HG03442 (cell line): ENCODE results near the gene ENKUR.
"Not testable (repeated sequence)": the region's sequence is repeated elsewhere in the genome, so short reads cannot be mapped to it uniquely, and the experiment has no call there.

Source experiments
- ATAC-seq: cut with Tn5 transposase; IDR thresholded peaks from one replicate; pipeline ENCODE4 v1.9.1; 2021; ENCODE audit warnings: mild to moderate bottlenecking, moderate library complexity; ENCODE audit not compliant: unreplicated experiment

Gene ENKUR

GRCh38 chr10:24979685-24980084 lies 36.3 kb downstream of the ENKUR start:
- ATAC-seq = no peak

- no peak for ATAC-seq
Observed at GRCh38 chr10:24974976-24975375, 41.0 kb downstream of the ENKUR start.

GRCh38 chr10:24973163-24973562 lies 42.8 kb downstream of the ENKUR start:
- no peak for ATAC-seq

- ATAC-seq = no peak
Observed at GRCh38 chr10:24971374-24971773, 44.6 kb downstream of the ENKUR start.

GRCh38 chr10:24969841-24970281 lies 46.1 kb downstream of the ENKUR start:
- ATAC-seq = no peak

- ATAC-seq = not testable (repeated sequence)
Observed at GRCh38 chr10:24968951-24969350, 47.0 kb downstream of the ENKUR start.

GRCh38 chr10:24968349-24968748 lies 47.6 kb downstream of the ENKUR start:
- ATAC-seq = no peak

GRCh38 chr10:24966962-24967481 lies 48.9 kb downstream of the ENKUR start:
- no peak for ATAC-seq

GRCh38 chr10:24965051-24965450 lies 50.9 kb downstream of the ENKUR start:
- no peak for ATAC-seq

- no peak for ATAC-seq
Observed at GRCh38 chr10:24963521-24964041, 52.4 kb downstream of the ENKUR start.

- no peak for ATAC-seq
Observed at GRCh38 chr10:24962995-24963394, 53.0 kb downstream of the ENKUR start.

GRCh38 chr10:24961582-24961981 lies 54.4 kb downstream of the ENKUR start:
- ATAC-seq = no peak

GRCh38 chr10:24959382-24959730 lies 56.6 kb downstream of the ENKUR start:
- no peak for ATAC-seq

- ATAC-seq = no peak
Observed at GRCh38 chr10:24958721-24959381, 57.1 kb downstream of the ENKUR start.

- ATAC-seq = no peak
Observed at GRCh38 chr10:24958091-24958720, 57.8 kb downstream of the ENKUR start.

GRCh38 chr10:24957624-24958051 lies 58.3 kb downstream of the ENKUR start:
- ATAC-seq = not testable (repeated sequence)

- no peak for ATAC-seq
Observed at GRCh38 chr10:24953675-24954074, 62.3 kb downstream of the ENKUR start.

- peak; percentile 77 for ATAC-seq
Observed at GRCh38 chr10:24952707-24953645, 63.0 kb downstream of the ENKUR start.

- peak; percentile 27 for ATAC-seq
Observed at GRCh38 chr10:24952143-24952706, 63.7 kb downstream of the ENKUR start, which contains the start of gene PRTFDC1. PRTFDC1 (minus strand) TSS chr10:24952606; CDS start chr10:24952575, 31 bp downstream.
